HEK293 (cell line): Measurements from ENCODE around the gene SORL1.

Experiments
- CTCF ChIA-PET: fragments of 350-600 bp; formaldehyde crosslinking; extraction: SDS; loops from one replicate; lab custom pipeline; 2021; ENCODE audit warnings: antibody characterized with exemption; lab: Yijun Ruan, JAX
- POLR2A ChIA-PET: fragments of 300-600 bp; formaldehyde crosslinking; extraction: SDS; loops from one replicate; lab custom pipeline; 2020; ENCODE audit warnings: antibody characterized with exemption, inconsistent platforms; lab: Yijun Ruan, JAX
- H3K27ac ChIP-seq: fragments of 200-500 bp; sonication (Bioruptor generic); 2 replicates; pipeline ENCODE4 v1.5.1; 2014; ENCODE audit warnings: low read depth, low read length, control low read depth, inconsistent platforms; ENCODE audit errors: extremely low read depth
- H3K36me3 ChIP-seq, 2 experiments: fragments of 200-500 bp in 1 of 2; sonication (Bioruptor generic) in 1 of 2; 1 replicate in 1 of 2; 2 replicates in 1 of 2; pipeline ENCODE4 v1.5.1; 2014 to 2017; ENCODE audit warnings: inconsistent platforms in 2 of 2, low read length in 2 of 2; ENCODE audit not compliant: control insufficient read depth in 2 of 2, insufficient read depth in 1 of 2
- H3K4me1 ChIP-seq: fragments of 200-500 bp; sonication (Bioruptor generic); 2 replicates; pipeline ENCODE4 v1.5.1; 2014; ENCODE audit warnings: mild to moderate bottlenecking, low read length, inconsistent platforms; ENCODE audit not compliant: control insufficient read depth, insufficient read depth
- H3K4me3 ChIP-seq: 2 replicates; pipeline ENCODE4 v1.5.1; 2011; ENCODE audit warnings: low read depth, mild to moderate bottlenecking, control low read depth, low read length, moderate library complexity
- H3K9me3 ChIP-seq: fragments of 200-500 bp; sonication (Bioruptor generic); 2 replicates; pipeline ENCODE4 v1.5.1; 2014; ENCODE audit warnings: low read depth, low read length, inconsistent platforms; ENCODE audit not compliant: control insufficient read depth, insufficient read depth
- MZF1 ChIP-seq: fragments of 450-650 bp; formaldehyde crosslinking; IDR thresholded peaks from 2 replicates; pipeline ENCODE4 v1.5.1; 2017; ENCODE audit warnings: missing biosample characterization, missing genetic modification characterization, borderline replicate concordance
- SCRT2 ChIP-seq: fragments of 450-650 bp; formaldehyde crosslinking; IDR thresholded peaks from 2 replicates; pipeline ENCODE4 v1.5.1; 2016; ENCODE audit warnings: missing biosample characterization, missing genetic modification characterization
- YY1 ChIP-seq: fragments of 450-650 bp; formaldehyde crosslinking; IDR thresholded peaks from 2 replicates; pipeline ENCODE4 v1.5.1; 2018; ENCODE audit warnings: missing biosample characterization, missing genetic modification characterization
- ZBTB17 ChIP-seq: fragments of 450-650 bp; formaldehyde crosslinking; IDR thresholded peaks from 2 replicates; pipeline ENCODE4 v1.5.1; 2016; ENCODE audit warnings: missing biosample characterization, missing genetic modification characterization
- ZNF175 ChIP-seq: fragments of 450-650 bp; formaldehyde crosslinking; IDR thresholded peaks from 2 replicates; pipeline ENCODE4 v1.5.1; 2016; ENCODE audit warnings: missing biosample characterization, missing genetic modification characterization
- ZNF202 ChIP-seq: fragments of 450-650 bp; formaldehyde crosslinking; IDR thresholded peaks from 2 replicates; pipeline ENCODE4 v1.5.1; 2016; ENCODE audit warnings: missing biosample characterization, missing genetic modification characterization, borderline replicate concordance
- ZNF239 ChIP-seq: fragments of 450-650 bp; formaldehyde crosslinking; IDR thresholded peaks from 2 replicates; pipeline ENCODE4 v1.5.1; 2016; ENCODE audit warnings: missing biosample characterization, missing genetic modification characterization
- ZNF335 ChIP-seq: fragments of 450-650 bp; formaldehyde crosslinking; conservative IDR thresholded peaks from 2 replicates; pipeline ENCODE4 v1.5.1; 2016; ENCODE audit warnings: missing biosample characterization, missing genetic modification characterization
- ZNF354C ChIP-seq: fragments of 450-650 bp; formaldehyde crosslinking; IDR thresholded peaks from 2 replicates; pipeline ENCODE4 v1.5.1; 2016; ENCODE audit warnings: missing biosample characterization, missing genetic modification characterization, low read depth, borderline replicate concordance
- ZNF48 ChIP-seq: fragments of 450-650 bp; formaldehyde crosslinking; IDR thresholded peaks from 2 replicates; pipeline ENCODE4 v1.5.1; 2016; ENCODE audit warnings: missing biosample characterization, missing genetic modification characterization
- ZNF560 ChIP-seq: fragments of 450-650 bp; formaldehyde crosslinking; IDR thresholded peaks from 2 replicates; pipeline ENCODE4 v1.5.1; 2017; ENCODE audit warnings: missing biosample characterization, missing genetic modification characterization, borderline replicate concordance
- ZNF580 ChIP-seq: fragments of 450-650 bp; formaldehyde crosslinking; IDR thresholded peaks from 2 replicates; pipeline ENCODE4 v1.5.1; 2016; ENCODE audit warnings: missing biosample characterization, missing genetic modification characterization
- ZNF600 ChIP-seq: fragments of 450-650 bp; formaldehyde crosslinking; IDR thresholded peaks from 2 replicates; pipeline ENCODE4 v1.5.1; 2016; ENCODE audit warnings: missing biosample characterization, missing genetic modification characterization
- ZNF658 ChIP-seq: fragments of 450-650 bp; formaldehyde crosslinking; IDR thresholded peaks from 2 replicates; pipeline ENCODE4; 2016; ENCODE audit warnings: missing biosample characterization, missing genetic modification characterization
- ZNF664 ChIP-seq: fragments of 450-650 bp; formaldehyde crosslinking; IDR thresholded peaks from 2 replicates; pipeline ENCODE4 v1.5.1; 2016; ENCODE audit warnings: missing biosample characterization, missing genetic modification characterization
- ZNF776 ChIP-seq: fragments of 450-650 bp; formaldehyde crosslinking; IDR thresholded peaks from 2 replicates; pipeline ENCODE4 v1.5.0; 2017; ENCODE audit warnings: missing biosample characterization, missing genetic modification characterization, borderline replicate concordance
- ZSCAN16 ChIP-seq: fragments of 450-650 bp; formaldehyde crosslinking; IDR thresholded peaks from 2 replicates; pipeline ENCODE4 v1.5.1; 2016; ENCODE audit warnings: missing biosample characterization, missing genetic modification characterization
- TF ChIP-seq, protein P1 (sequence below): fragments of 450-650 bp; formaldehyde crosslinking; IDR thresholded peaks from 2 replicates; pipeline ENCODE4 v1.5.1; 2016; ENCODE audit warnings: missing biosample characterization, missing genetic modification characterization
- TF ChIP-seq, protein P2 (sequence below): fragments of 450-650 bp; formaldehyde crosslinking; IDR thresholded peaks from 2 replicates; pipeline ENCODE4 v1.5.1; 2016; ENCODE audit warnings: missing biosample characterization, missing genetic modification characterization

The SORL1 gene

DNA sequence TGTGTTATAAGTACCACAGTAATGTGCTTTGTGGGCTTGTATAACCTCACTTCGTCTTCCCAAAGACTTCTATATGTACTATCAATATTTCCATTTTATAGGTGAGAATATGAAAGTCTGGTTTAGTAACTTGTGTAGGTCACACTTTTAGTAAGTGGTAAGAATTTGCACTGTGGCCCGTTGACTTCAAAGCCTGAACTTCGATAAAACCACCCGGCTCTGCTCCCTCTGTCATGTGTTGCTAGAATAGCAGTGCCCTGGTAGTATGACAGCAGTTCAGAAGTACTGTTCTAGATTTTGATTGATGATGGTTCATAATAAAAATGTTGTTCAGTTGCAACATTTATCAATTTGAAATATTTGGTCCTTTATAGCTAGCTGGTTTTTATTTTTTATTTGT, 110.9 kb downstream of the SORL1 start (continued):
- TF ChIP-seq, protein P1, sequence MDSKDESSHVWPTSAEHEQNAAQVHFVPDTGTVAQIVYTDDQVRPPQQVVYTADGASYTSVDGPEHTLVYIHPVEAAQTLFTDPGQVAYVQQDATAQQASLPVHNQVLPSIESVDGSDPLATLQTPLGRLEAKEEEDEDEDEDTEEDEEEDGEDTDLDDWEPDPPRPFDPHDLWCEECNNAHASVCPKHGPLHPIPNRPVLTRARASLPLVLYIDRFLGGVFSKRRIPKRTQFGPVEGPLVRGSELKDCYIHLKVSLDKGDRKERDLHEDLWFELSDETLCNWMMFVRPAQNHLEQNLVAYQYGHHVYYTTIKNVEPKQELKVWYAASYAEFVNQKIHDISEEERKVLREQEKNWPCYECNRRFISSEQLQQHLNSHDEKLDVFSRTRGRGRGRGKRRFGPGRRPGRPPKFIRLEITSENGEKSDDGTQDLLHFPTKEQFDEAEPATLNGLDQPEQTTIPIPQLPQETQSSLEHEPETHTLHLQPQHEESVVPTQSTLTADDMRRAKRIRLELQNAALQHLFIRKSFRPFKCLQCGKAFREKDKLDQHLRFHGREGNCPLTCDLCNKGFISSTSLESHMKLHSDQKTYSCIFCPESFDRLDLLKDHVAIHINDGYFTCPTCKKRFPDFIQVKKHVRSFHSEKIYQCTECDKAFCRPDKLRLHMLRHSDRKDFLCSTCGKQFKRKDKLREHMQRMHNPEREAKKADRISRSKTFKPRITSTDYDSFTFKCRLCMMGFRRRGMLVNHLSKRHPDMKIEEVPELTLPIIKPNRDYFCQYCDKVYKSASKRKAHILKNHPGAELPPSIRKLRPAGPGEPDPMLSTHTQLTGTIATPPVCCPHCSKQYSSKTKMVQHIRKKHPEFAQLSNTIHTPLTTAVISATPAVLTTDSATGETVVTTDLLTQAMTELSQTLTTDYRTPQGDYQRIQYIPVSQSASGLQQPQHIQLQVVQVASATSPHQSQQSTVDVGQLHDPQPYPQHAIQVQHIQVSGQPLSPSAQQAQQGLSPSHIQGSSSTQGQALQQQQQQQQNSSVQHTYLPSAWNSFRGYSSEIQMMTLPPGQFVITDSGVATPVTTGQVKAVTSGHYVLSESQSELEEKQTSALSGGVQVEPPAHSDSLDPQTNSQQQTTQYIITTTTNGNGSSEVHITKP (tag by site-specific recombination) = no peak
- no peak for TF ChIP-seq ZNF202 (tag by site-specific recombination)
- no peak for TF ChIP-seq YY1
- TF ChIP-seq ZSCAN16 = no peak
- TF ChIP-seq, protein P2, sequence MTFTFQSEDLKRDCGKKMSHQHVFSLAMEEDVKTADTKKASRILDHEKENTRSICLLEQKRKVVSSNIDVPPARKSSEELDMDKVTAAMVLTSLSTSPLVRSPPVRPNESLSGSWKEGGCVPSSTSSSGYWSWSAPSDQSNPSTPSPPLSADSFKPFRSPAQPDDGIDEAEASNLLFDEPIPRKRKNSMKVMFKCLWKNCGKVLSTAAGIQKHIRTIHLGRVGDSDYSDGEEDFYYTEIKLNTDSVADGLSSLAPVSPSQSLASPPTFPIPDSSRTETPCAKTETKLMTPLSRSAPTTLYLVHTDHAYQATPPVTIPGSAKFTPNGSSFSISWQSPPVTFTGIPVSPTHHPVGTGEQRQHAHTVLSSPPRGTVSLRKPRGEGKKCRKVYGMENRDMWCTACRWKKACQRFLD = no peak

GRCh38 chr11:121563900-121564822, 112.0 kb downstream of the SORL1 start:
- no peaks in the 10 kb centered on the region for H3K9me3 ChIP-seq
- H3K36me3 ChIP-seq = no peaks in the 10 kb centered on the region
- CTCF ChIA-PET = interaction anchor here (0.6 kb wide), 4 partner anchors 13 to 1387 kb away, joined by 3 to 7 read pairs (median 3); no protein-coding TSS in a partner anchor
- no peaks in the 10 kb centered on the region for H3K4me1 ChIP-seq
- POLR2A ChIA-PET = no interaction called here
- H3K4me3 ChIP-seq = no peak overlapping the region
- no peak overlapping the region for H3K27ac ChIP-seq
- TF ChIP-seq ZNF175 (tag by site-specific recombination) (no peak), MZF1 (tag by site-specific recombination) (no peak), ZNF580 (tag by site-specific recombination) (no peak), ZNF658 (tag by site-specific recombination) (no peak), ZNF354C (tag by site-specific recombination) (no peak), ZNF335 (tag by site-specific recombination) (0 out of 2 replicates have a peak, but pooled peaks have one; percentile 22), ZNF48 (tag by site-specific recombination) (no peak), ZBTB17 (peak; percentile 49; the same call in 1 of the 2 replicates), ZNF560 (tag by site-specific recombination) (no peak), ZNF776 (no peak), ZNF239 (tag by site-specific recombination) (no peak), ZNF600 (tag by site-specific recombination) (peak; percentile 55; the same call in 1 of the 2 replicates), SCRT2 (no peak), ZNF664 (peak; percentile 41; the same call in 1 of the 2 replicates)
- TF ChIP-seq, all 188 proteins: peak for 4
